Neural progenitor cell (in vitro differentiated cells): Measurements from ENCODE around the gene SDC1. TPM values are rescaled to one million over a fixed set of nuclear protein-coding genes. Genes with fewer than 3 reads are reported as not detected.

ENCODE experiments used
- DNase-seq: peaks from one replicate; pipeline ENCODE4 v3.0.0-alpha.2; 2016; ENCODE audit warnings: low spot score
- H2AFZ ChIP-seq: fragments of 200-600 bp; sonication (generic); replicated peaks from 2 replicates; pipeline ENCODE4 v1.6.1; 2016; ENCODE audit warnings: antibody characterized with exemption
- H3F3A ChIP-seq: fragments of 200-600 bp; sonication (generic); 2 replicates; pipeline ENCODE4 v1.6.1; 2016; ENCODE audit warnings: antibody characterized with exemption, low read depth
- H3K27ac ChIP-seq: fragments of 200-600 bp; sonication (generic); 2 replicates; pipeline ENCODE4 v1.5.1; 2016; ENCODE audit warnings: mild to moderate bottlenecking
- H3K27me3 ChIP-seq: fragments of 200-600 bp; sonication (generic); 2 replicates; pipeline ENCODE4 v1.6.1; 2016; ENCODE audit warnings: mild to moderate bottlenecking, moderate library complexity
- H3K36me3 ChIP-seq: fragments of 200-600 bp; sonication (generic); 2 replicates; pipeline ENCODE4 v1.5.1; 2016
- H3K4me1 ChIP-seq: fragments of 200-600 bp; sonication (generic); 2 replicates; pipeline ENCODE4 v1.6.1; 2016; ENCODE audit warnings: mixed run types
- H3K4me2 ChIP-seq: fragments of 200-600 bp; sonication (generic); 2 replicates; pipeline ENCODE4 v1.6.1; 2016
- H3K4me3 ChIP-seq: fragments of 200-600 bp; sonication (generic); 2 replicates; pipeline ENCODE4 v1.5.1; 2016
- H3K79me2 ChIP-seq: fragments of 200-600 bp; sonication (generic); 2 replicates; pipeline ENCODE4 v1.6.1; 2016; ENCODE audit warnings: low read depth
- H3K9ac ChIP-seq: fragments of 200-600 bp; sonication (generic); 2 replicates; pipeline ENCODE4 v1.6.1; 2016
- H3K9me3 ChIP-seq: fragments of 200-600 bp; sonication (generic); 2 replicates; pipeline ENCODE4 v1.5.1; 2016; ENCODE audit warnings: low read depth
- H4K20me1 ChIP-seq: fragments of 200-600 bp; sonication (generic); 2 replicates; pipeline ENCODE4 v1.6.1; 2016; ENCODE audit warnings: low read depth
- H3K27ac Mint-ChIP-seq: 3 replicates; pipeline ENCODE4 v1.8.0; 2021; ENCODE audit warnings: mixed read lengths
- H3K27me3 Mint-ChIP-seq: 2 replicates; pipeline ENCODE4 v1.8.0; 2022; ENCODE audit warnings: low read depth, mild to moderate bottlenecking, inconsistent platforms, moderate library complexity, mixed read lengths; ENCODE audit not compliant: insufficient read depth
- H3K36me3 Mint-ChIP-seq: 3 replicates; pipeline ENCODE4 v1.8.0; 2021; ENCODE audit warnings: mixed read lengths
- H3K4me1 Mint-ChIP-seq: 3 replicates; pipeline ENCODE4 v1.8.0; 2021; ENCODE audit warnings: mixed read lengths
- H3K4me3 Mint-ChIP-seq: 3 replicates; pipeline ENCODE4 v1.8.0; 2021; ENCODE audit warnings: mild to moderate bottlenecking, moderate library complexity, mixed read lengths
- H3K9me3 Mint-ChIP-seq: 3 replicates; pipeline ENCODE4 v1.8.0; 2020; ENCODE audit warnings: mixed read lengths
- EZH2 ChIP-seq: fragments of 200-600 bp; sonication (generic); IDR thresholded peaks from 2 replicates; pipeline ENCODE4 v1.6.1; 2017; ENCODE audit warnings: antibody characterized with exemption, mild to moderate bottlenecking, moderate library complexity
- EZH2phosphoT487 ChIP-seq: fragments of 200-600 bp; sonication (generic); IDR thresholded peaks from 2 replicates; pipeline ENCODE4 v1.6.1; 2017; ENCODE audit warnings: antibody characterized with exemption
- total RNA-seq: library from RNA; depleted of rRNA; stranded (reverse); fragments of >200 nt; gene quantifications from 2 replicates; pipeline ENCODE4 v1.2.3, GENCODE V29; 2015; ENCODE audit warnings: low replicate concordance
- TF ChIP-seq, protein P1 (sequence below): fragments of 200-600 bp; sonication (generic); IDR thresholded peaks from 2 replicates; pipeline ENCODE4 v1.5.1; 2017; ENCODE audit warnings: antibody characterized with exemption, mild to moderate bottlenecking

SDC1 gene
- total RNA-seq, 1 donor from 2014 or later: 27.5 TPM

DNA sequence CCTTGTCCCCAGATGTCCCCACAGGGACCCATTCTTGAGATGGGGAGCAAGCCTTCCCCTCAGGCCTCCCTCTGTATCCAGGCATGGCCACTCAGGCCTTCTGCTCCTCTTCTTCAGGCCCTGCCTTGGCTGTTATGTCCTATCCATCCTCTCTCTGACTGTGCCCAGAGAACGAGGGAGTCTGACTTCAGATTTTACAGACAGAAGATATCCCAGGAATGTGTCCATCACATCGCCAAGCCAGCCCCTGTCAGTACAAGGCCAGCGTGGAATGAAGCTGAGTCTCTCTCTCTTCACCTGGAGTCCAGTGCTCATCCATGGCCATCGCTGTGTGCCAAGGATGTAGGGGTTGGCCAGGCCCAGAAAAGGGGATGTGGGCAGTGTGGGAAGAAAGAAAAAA, 57.6 kb downstream of the SDC1 start:
- H4K20me1 ChIP-seq: no peaks in the 10 kb centered on the region
- peaks cover 2% of the 10 kb centered on the region for H3K27me3 Mint-ChIP-seq
- no peak overlapping the region for H3K4me2 ChIP-seq
- peaks cover 27% of the 10 kb centered on the region for H3F3A ChIP-seq
- no peak overlapping the region for H3K27ac Mint-ChIP-seq
- H3K4me3 Mint-ChIP-seq: no peak overlapping the region
- H3K36me3 ChIP-seq: no peaks in the 10 kb centered on the region
- TF ChIP-seq, protein P1, sequence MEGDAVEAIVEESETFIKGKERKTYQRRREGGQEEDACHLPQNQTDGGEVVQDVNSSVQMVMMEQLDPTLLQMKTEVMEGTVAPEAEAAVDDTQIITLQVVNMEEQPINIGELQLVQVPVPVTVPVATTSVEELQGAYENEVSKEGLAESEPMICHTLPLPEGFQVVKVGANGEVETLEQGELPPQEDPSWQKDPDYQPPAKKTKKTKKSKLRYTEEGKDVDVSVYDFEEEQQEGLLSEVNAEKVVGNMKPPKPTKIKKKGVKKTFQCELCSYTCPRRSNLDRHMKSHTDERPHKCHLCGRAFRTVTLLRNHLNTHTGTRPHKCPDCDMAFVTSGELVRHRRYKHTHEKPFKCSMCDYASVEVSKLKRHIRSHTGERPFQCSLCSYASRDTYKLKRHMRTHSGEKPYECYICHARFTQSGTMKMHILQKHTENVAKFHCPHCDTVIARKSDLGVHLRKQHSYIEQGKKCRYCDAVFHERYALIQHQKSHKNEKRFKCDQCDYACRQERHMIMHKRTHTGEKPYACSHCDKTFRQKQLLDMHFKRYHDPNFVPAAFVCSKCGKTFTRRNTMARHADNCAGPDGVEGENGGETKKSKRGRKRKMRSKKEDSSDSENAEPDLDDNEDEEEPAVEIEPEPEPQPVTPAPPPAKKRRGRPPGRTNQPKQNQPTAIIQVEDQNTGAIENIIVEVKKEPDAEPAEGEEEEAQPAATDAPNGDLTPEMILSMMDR: no peak
- no peak for TF ChIP-seq EZH2phosphoT487
- TF ChIP-seq EZH2: no peak
- H3K27me3 ChIP-seq: no peaks in the 10 kb centered on the region
- H3K4me3 ChIP-seq: no peak overlapping the region
- H3K9ac ChIP-seq: no peak overlapping the region
- no peaks in the 10 kb centered on the region for H3K79me2 ChIP-seq
- DNase-seq: no peak
- peaks cover 30% of the 10 kb centered on the region for H3K4me1 ChIP-seq
- no peaks in the 10 kb centered on the region for H3K9me3 ChIP-seq
- no peak overlapping the region for H3K27ac ChIP-seq
- H2AFZ ChIP-seq: no peak overlapping the region
- H3K9me3 Mint-ChIP-seq: no peaks in the 10 kb centered on the region
- peaks cover 12% of the 10 kb centered on the region for H3K4me1 Mint-ChIP-seq
- no peaks in the 10 kb centered on the region for H3K36me3 Mint-ChIP-seq

- H4K20me1 ChIP-seq: no peaks in the 10 kb centered on the region
- no peak for DNase-seq
- H3K9ac ChIP-seq: no peak overlapping the region
- H3K36me3 Mint-ChIP-seq: no peaks in the 10 kb centered on the region
- no peaks in the 10 kb centered on the region for H3K27me3 Mint-ChIP-seq
- no peak overlapping the region for H3K4me3 ChIP-seq
- H3K9me3 Mint-ChIP-seq: no peaks in the 10 kb centered on the region
- H2AFZ ChIP-seq: no peak overlapping the region
- no peaks in the 10 kb centered on the region for H3K27me3 ChIP-seq
- peaks cover 27% of the 10 kb centered on the region for H3F3A ChIP-seq
- H3K4me1 ChIP-seq: peaks cover 23% of the 10 kb centered on the region
- no peak overlapping the region for H3K4me3 Mint-ChIP-seq
- H3K27ac Mint-ChIP-seq: no peak overlapping the region
- peaks cover 9% of the 10 kb centered on the region for H3K4me1 Mint-ChIP-seq
- H3K4me2 ChIP-seq: no peak overlapping the region
- H3K79me2 ChIP-seq: no peaks in the 10 kb centered on the region
- TF ChIP-seq EZH2phosphoT487 (no peak), EZH2 (no peak)
- TF ChIP-seq, protein P1: no peak
- no peaks in the 10 kb centered on the region for H3K9me3 ChIP-seq
- no peak overlapping the region for H3K27ac ChIP-seq
- no peaks in the 10 kb centered on the region for H3K36me3 ChIP-seq
Observed at GRCh38 chr2:20165677-20166509, 59.0 kb downstream of the SDC1 start.

- Histone ChIP-seq H3K36me3 (no peaks in the 10 kb centered on the region), H3K27ac (no peak overlapping the region), H4K20me1 (no peaks in the 10 kb centered on the region), H3K9ac (no peak overlapping the region), H3K4me1 (peaks cover 17% of the 10 kb centered on the region), H2AFZ (no peak overlapping the region), H3F3A (peaks cover 23% of the 10 kb centered on the region), H3K9me3 (no peaks in the 10 kb centered on the region), H3K4me3 (no peak overlapping the region), H3K27me3 (no peaks in the 10 kb centered on the region), H3K79me2 (no peaks in the 10 kb centered on the region), H3K4me2 (no peak overlapping the region)
- TF ChIP-seq, protein P1: no peak
- H3K9me3 Mint-ChIP-seq: peaks cover 2% of the 10 kb centered on the region
- no peak overlapping the region for H3K27ac Mint-ChIP-seq
- no peaks in the 10 kb centered on the region for H3K36me3 Mint-ChIP-seq
- no peak for DNase-seq
- H3K27me3 Mint-ChIP-seq: no peaks in the 10 kb centered on the region
- H3K4me3 Mint-ChIP-seq: no peak overlapping the region
- peaks cover 3% of the 10 kb centered on the region for H3K4me1 Mint-ChIP-seq
Observed at GRCh38 chr2:20164734-20165478, 60.0 kb downstream of the SDC1 start.
